ENCODE results near the gene DBI. TPM values are rescaled to one million over a fixed set of nuclear protein-coding genes. Genes with fewer than 3 reads are reported as not detected.

The DBI gene
- polyA plus RNA-seq, 1 donor from 2014 or later, result 110 TPM

GRCh38 chr2:119319593-119319992 is 47.2 kb upstream of the DBI start:
- no peaks in the 10 kb centered on the region for H3K79me2 ChIP-seq (replicated peaks; ENCODE audit: insufficient read depth, low read length)

GRCh38 chr2:119323459-119323858 is 43.3 kb upstream of the DBI start:
- Histone ChIP-seq H3K4me2 (ENCODE audit: low read length) (no peak overlapping the region), H3K36me3 (ENCODE audit: insufficient read depth, low read length) (no peaks in the 10 kb centered on the region), H3K9ac (ENCODE audit: low read length) (no peak overlapping the region), H3K9me3 (ENCODE audit: low read length) (no peaks in the 10 kb centered on the region), H3F3A (ENCODE audit: insufficient read depth, low read length, poor library complexity, severe bottlenecking) (no peaks in the 10 kb centered on the region), H3K79me2 (replicated peaks; ENCODE audit: insufficient read depth, low read length) (no peaks in the 10 kb centered on the region), H2AFZ (ENCODE audit: low read depth, low read length) (no peak overlapping the region), H4K20me1 (ENCODE audit: insufficient read depth) (no peaks in the 10 kb centered on the region), H3K9me2 (ENCODE audit: insufficient read depth, low read length) (no peaks in the 10 kb centered on the region), H3K4me3 (ENCODE audit: low read length) (no peak overlapping the region), H3K27ac (ENCODE audit: low read length) (no peak overlapping the region), H3K27me3 (ENCODE audit: insufficient read depth, low read depth, low read length) (no peaks in the 10 kb centered on the region)
- TF ChIP-seq RAD21 (conservative IDR thresholded peaks at IDR 0.05) (no peak), EZH2 (IDR thresholded peaks at IDR 0.05; ENCODE audit: borderline replicate concordance, insufficient read depth, low read length, poor library complexity, severe bottlenecking) (no peak), TAF1 (IDR thresholded peaks at IDR 0.05; ENCODE audit: low read depth) (no peak), SMC3 (conservative IDR thresholded peaks at IDR 0.05; ENCODE audit: poor library complexity) (no peak), EP300 (conservative IDR thresholded peaks at IDR 0.05; ENCODE audit: poor library complexity, severe bottlenecking) (no peak), POLR2AphosphoS5 (IDR thresholded peaks at IDR 0.05) (no peak), CTCF (IDR thresholded peaks at IDR 0.05; ENCODE audit: poor library complexity, severe bottlenecking) (no peak), MXI1 (conservative IDR thresholded peaks at IDR 0.05; ENCODE audit: poor library complexity, severe bottlenecking) (no peak)
- TF ChIP-seq, protein P1, sequence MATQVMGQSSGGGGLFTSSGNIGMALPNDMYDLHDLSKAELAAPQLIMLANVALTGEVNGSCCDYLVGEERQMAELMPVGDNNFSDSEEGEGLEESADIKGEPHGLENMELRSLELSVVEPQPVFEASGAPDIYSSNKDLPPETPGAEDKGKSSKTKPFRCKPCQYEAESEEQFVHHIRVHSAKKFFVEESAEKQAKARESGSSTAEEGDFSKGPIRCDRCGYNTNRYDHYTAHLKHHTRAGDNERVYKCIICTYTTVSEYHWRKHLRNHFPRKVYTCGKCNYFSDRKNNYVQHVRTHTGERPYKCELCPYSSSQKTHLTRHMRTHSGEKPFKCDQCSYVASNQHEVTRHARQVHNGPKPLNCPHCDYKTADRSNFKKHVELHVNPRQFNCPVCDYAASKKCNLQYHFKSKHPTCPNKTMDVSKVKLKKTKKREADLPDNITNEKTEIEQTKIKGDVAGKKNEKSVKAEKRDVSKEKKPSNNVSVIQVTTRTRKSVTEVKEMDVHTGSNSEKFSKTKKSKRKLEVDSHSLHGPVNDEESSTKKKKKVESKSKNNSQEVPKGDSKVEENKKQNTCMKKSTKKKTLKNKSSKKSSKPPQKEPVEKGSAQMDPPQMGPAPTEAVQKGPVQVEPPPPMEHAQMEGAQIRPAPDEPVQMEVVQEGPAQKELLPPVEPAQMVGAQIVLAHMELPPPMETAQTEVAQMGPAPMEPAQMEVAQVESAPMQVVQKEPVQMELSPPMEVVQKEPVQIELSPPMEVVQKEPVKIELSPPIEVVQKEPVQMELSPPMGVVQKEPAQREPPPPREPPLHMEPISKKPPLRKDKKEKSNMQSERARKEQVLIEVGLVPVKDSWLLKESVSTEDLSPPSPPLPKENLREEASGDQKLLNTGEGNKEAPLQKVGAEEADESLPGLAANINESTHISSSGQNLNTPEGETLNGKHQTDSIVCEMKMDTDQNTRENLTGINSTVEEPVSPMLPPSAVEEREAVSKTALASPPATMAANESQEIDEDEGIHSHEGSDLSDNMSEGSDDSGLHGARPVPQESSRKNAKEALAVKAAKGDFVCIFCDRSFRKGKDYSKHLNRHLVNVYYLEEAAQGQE (IDR thresholded peaks at IDR 0.05; ENCODE audit: borderline replicate concordance), result no peak

More at GRCh38 chr2:119319593-119319992, 47.2 kb upstream of the DBI start:
- Histone ChIP-seq H3K36me3 (ENCODE audit: insufficient read depth, low read length) (no peaks in the 10 kb centered on the region), H3K4me3 (ENCODE audit: low read length) (no peak overlapping the region), H3K4me2 (ENCODE audit: low read length) (no peak overlapping the region), H3K9me2 (ENCODE audit: insufficient read depth, low read length) (no peaks in the 10 kb centered on the region), H2AFZ (ENCODE audit: low read depth, low read length) (no peak overlapping the region), H3F3A (ENCODE audit: insufficient read depth, low read length, poor library complexity, severe bottlenecking) (no peaks in the 10 kb centered on the region), H4K20me1 (ENCODE audit: insufficient read depth) (no peaks in the 10 kb centered on the region), H3K27ac (ENCODE audit: low read length) (no peak overlapping the region), H3K9me3 (ENCODE audit: low read length) (no peaks in the 10 kb centered on the region), H3K27me3 (ENCODE audit: insufficient read depth, low read depth, low read length) (no peaks in the 10 kb centered on the region), H3K9ac (ENCODE audit: low read length) (no peak overlapping the region)
- TF ChIP-seq, protein P1 (IDR thresholded peaks at IDR 0.05; ENCODE audit: borderline replicate concordance), result no peak
- no peak for TF ChIP-seq POLR2AphosphoS5 (IDR thresholded peaks at IDR 0.05)
- TF ChIP-seq TAF1 (IDR thresholded peaks at IDR 0.05; ENCODE audit: low read depth), result no peak
